Left lung (tissue), 10 donors: ENCODE measurements around the gene HRK. TPM values are rescaled to one million over a fixed set of nuclear protein-coding genes. Genes with fewer than 3 reads are reported as not detected.

Experiments used
- ATAC-seq: fragments of 200-7000 bp; cut with Tn5 transposase; one replicate; pipeline ENCODE4 v1.9.1; 2020; ENCODE audit warnings: moderate library complexity
- DNase-seq, 4 donors: peaks; one replicate each; pipeline ENCODE4 v3.0.0-alpha.2; 2013 to 2020
- H3K27ac ChIP-seq, 2 donors: fragments of 200-600 bp; sonication (generic) in 1 of 2; one replicate each; pipeline versions ENCODE4 v1.5.0 to v1.8.0; 2020 to 2021
- H3K27me3 ChIP-seq, 2 donors: fragments of 200-600 bp; sonication (generic) in 1 of 2; one replicate each; pipeline versions ENCODE4 v1.5.0 to v1.8.0; 2020 to 2021
- H3K36me3 ChIP-seq, 2 donors: fragments of 200-600 bp; sonication (generic) in 1 of 2; one replicate each; pipeline versions ENCODE4 v1.5.0 to v1.8.0; 2020 to 2021
- H3K4me1 ChIP-seq, 2 donors: fragments of 200-600 bp; one replicate each; pipeline ENCODE4 v1.8.0; 2021
- H3K4me3 ChIP-seq, 2 donors: fragments of 200-600 bp; sonication (generic) in 1 of 2; one replicate each; pipeline versions ENCODE4 v1.5.0 to v1.8.0; 2020 to 2021; ENCODE audit warnings: mild to moderate bottlenecking in 1 of 2
- H3K9me3 ChIP-seq, 2 donors: fragments of 200-600 bp; sonication (generic) in 1 of 2; one replicate each; pipeline versions ENCODE4 v1.5.0 to v1.8.0; 2020 to 2021
- CTCF ChIP-seq, 2 donors: fragments of 200-600 bp; sonication (generic) in 1 of 2; IDR thresholded peaks; one replicate each; pipeline versions ENCODE4 v1.5.0 to v1.8.0; 2021; ENCODE audit warnings: antibody characterized with exemption in 2 of 2
- intact Hi-C, 2 donors: fragments of 100-400 bp; cut with DNase I; formaldehyde crosslinking; loops; one replicate each; pipeline versions ENCODE4 v1.11.2 to v1.14.2; 2022
- polyA plus RNA-seq, 6 donors: library from polyadenylated mRNA; unstranded; fragments of 120-200 nt; gene quantifications; one replicate each; pipeline ENCODE4 v1.2.1, GENCODE V29; 2013; ENCODE audit not compliant: insufficient read length in 6 of 6
- total RNA-seq, 2 donors: library from RNA; stranded (reverse); fragmentation: NEBNext Ultra II Directional; extraction: Animal tissue kit (Norgen Biotek cat#: 25700); gene quantifications; one replicate each; pipeline ENCODE4 v1.2.1, GENCODE V29; 2021
- donor health status: DM: no; HTN: yes; CAD: no.
- donor health status: DM: no; HTN: no; CAD: no.

The HRK gene
- total and polyA plus RNA-seq, 8 donors: 0.06 to 0.34 (median 0.15) TPM

- Histone ChIP-seq H3K27ac (no peak overlapping the region), H3K4me1 (no peaks in the 10 kb centered on the region), H3K9me3 (no peaks in the 10 kb centered on the region), H3K36me3 (no peaks in the 10 kb centered on the region), H3K27me3 (no peaks in the 10 kb centered on the region), H3K4me3 (no peak overlapping the region)
- ATAC-seq: no peak
- no peak for DNase-seq
- intact Hi-C loops: no loop called here
- no peak for TF ChIP-seq CTCF (IDR thresholded peaks at IDR 0.05)
These were observed 48.9 kb downstream of the HRK start for GRCh38 chr12:116832353-116832752.

DNA sequence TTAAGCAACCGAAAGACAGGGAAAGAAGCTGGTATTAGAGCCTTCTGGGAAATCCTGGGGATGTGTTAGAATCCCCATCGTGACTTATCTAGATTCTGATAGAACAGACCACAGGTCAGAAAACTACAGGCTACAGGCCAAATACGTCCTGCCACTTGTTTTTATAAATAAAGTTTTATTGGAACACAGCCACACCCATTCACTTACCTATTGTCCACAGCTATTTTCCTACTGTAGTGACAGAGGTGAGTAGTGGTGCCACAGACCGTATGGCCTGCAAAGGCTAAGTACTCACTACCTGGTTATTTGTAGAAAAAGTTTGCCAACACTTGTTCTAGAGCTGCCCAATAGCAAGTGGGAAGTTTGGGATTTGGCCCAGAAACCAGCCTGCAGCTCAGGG, 53.8 kb downstream of the HRK start:
- TF ChIP-seq CTCF (IDR thresholded peaks at IDR 0.05): no peak
- peaks cover 0 to 10% of the 10 kb centered on the region in 2 donors for H3K9me3 ChIP-seq
- H3K27ac ChIP-seq: no peak overlapping the region
- ATAC-seq (no peak), DNase-seq (no peak)
- no peaks in the 10 kb centered on the region for H3K36me3 ChIP-seq
- no peaks in the 10 kb centered on the region for H3K4me1 ChIP-seq
- no peaks in the 10 kb centered on the region for H3K27me3 ChIP-seq
- intact Hi-C loops: no loop called here
- H3K4me3 ChIP-seq: no peak overlapping the region

- H3K27me3 ChIP-seq: no peaks in the 10 kb centered on the region
- no peak overlapping the region for H3K27ac ChIP-seq
- ATAC-seq: no peak
- no peak for TF ChIP-seq CTCF (IDR thresholded peaks at IDR 0.05)
- peaks cover 0 to 10% of the 10 kb centered on the region in 2 donors for H3K9me3 ChIP-seq
- peaks cover 0 to 13% of the 10 kb centered on the region in 2 donors for H3K4me1 ChIP-seq
- no peak overlapping the region for H3K4me3 ChIP-seq
- DNase-seq: no peak
- intact Hi-C loops: no loop called here
- H3K36me3 ChIP-seq: no peaks in the 10 kb centered on the region
These were observed 60.0 kb downstream of the HRK start for GRCh38 chr12:116821291-116821690.

DNA sequence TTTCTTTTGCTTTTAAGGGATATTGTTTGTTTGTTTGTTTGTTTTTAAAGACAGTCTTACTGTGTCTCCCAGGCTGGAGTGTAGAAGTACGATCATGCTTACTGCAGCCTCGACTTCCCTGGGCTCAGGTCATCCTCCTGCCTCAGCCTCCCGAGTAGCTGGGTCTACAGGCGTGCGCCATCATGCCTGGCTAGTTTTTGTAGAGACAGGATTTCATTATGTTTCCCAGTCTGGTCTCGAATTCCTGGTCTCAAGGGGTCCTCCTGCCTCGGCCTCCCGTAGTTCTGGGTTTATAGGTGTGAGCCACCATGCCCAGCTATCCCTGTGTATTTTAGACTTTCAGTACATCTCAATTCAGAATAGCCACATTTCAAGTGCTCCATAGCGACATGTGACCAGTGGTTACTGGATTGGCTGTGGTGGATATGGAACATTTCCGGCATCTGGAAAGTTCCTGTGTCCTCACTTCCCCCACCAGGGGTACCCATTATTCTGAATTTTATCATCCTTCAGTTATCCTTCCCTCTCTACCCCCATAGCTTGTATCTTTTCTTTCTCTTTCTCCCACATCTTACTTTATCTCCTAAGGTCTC, 61.1 kb downstream of the HRK start:
- Histone ChIP-seq H3K27me3 (no peaks in the 10 kb centered on the region), H3K36me3 (no peaks in the 10 kb centered on the region), H3K9me3 (peaks cover 0 to 7% of the 10 kb centered on the region in 2 donors), H3K4me1 (peaks cover 0 to 13% of the 10 kb centered on the region in 2 donors), H3K4me3 (no peak overlapping the region), H3K27ac (peak overlapping the region; percentile 90 to 92)
- intact Hi-C loops: no loop called here
- peak in 1 of 4 donors; percentile 10 for DNase-seq
- no peak for TF ChIP-seq CTCF (IDR thresholded peaks at IDR 0.05)
- no peak for ATAC-seq

DNA sequence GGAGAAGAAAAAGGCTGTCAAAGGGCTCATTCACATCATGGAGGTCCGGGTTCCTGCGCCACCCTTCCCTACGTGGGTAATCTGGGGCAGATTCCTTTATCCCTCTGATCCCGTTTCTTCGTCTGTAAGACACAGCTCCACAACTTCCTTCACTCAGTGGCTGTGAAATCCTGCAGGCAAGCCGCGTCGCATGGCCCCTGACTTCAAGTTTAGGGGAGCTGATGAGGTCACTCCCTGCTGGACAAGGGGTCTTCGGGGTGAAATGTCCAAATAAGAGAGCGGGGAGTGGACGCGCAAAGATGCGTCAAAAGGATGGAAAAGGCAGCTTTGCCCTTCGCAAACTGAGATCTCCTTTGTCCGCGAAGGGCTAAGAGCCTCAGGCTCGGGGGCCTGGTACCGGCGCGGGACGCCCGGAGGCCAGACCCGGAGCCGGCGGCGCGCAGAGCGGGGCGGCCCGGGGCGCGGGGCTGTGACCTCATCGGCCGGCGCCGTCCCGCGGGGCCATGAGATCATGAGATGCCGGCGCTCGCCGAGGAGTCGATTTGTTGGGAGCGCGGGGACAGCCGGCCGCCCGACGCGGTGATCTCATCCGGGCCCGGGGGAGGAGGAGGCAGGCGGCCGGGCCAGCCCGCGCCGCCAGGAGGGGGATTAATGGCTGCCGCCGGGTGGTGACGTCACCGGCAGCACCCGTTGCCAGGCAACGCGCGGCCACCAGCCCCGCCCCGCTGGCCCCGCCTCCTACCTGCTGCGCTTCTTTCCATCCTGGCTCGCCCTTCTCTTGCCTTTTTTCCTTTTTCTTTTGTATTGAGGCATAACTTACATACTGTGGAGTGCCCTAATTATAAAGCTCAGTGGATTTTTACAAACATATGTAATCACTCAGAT, 62.1 kb downstream of the HRK start:
- TF ChIP-seq CTCF (IDR thresholded peaks at IDR 0.05): no peak
- peak; percentile 95 for ATAC-seq
- Histone ChIP-seq H3K27me3 (no peaks in the 10 kb centered on the region), H3K4me3 (peak overlapping the region; percentile 54 to 67), H3K36me3 (no peaks in the 10 kb centered on the region), H3K4me1 (peaks cover 0 to 13% of the 10 kb centered on the region in 2 donors), H3K27ac (peak overlapping the region; percentile 90 to 92), H3K9me3 (no peaks in the 10 kb centered on the region)
- intact Hi-C loops: no loop called here
- DNase-seq: peak; percentile 85 to 96 (median 92)
